DMS153 (cell line): ENCODE measurements around the gene FSCN2.
"Not testable (repeated sequence)": the region's sequence is repeated elsewhere in the genome, so short reads cannot be mapped to it uniquely, and the experiment has no call there.

Experiments
- DNase-seq: peaks from one replicate; lab custom pipeline; 2025; lab: John Stamatoyannopoulos, UW

The FSCN2 gene

DNA sequence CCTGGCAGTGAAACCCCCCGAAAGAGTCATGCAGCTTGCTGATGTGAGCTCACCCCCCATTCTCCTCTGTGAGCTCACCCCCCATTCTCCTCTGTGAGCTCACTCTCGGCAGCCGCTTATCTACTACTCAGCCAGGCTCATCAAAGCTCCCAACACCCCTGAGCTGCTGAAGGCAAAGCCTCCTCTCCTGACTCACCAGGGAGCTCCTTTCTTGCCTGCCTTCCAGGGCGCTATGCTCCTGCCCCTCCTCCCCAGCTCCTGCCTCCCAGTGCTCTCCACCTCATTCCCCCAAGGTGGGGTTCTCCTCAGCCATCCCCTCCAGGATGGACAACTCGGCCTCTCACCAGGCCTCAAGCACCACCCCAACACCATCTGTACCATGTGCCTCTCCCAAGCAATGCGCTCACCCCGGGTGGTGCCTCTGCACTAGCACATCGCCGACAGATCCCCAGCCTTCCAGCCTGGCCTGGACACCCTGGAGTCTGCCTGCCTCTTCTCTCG is 51.7 kb downstream of the FSCN2 start:
- no peak for DNase-seq

DNA sequence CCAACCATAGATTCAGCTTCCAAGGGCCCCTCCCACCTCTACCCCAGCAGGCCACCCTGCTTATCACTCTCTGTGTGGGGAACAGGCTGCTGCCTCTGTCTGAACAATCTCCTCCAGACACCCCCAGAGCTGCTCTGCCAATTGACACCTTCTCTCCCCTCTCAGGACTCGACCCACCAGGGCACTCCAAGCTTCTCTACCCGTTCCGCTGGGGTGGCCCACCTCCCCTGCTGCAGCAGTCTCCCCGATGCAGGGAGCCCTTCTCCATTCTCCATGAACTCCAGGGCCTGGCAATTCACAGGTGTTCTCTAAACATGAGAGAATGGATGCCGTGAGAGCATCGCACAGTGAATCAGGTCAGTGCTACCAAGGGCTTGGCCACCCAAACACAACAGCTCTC is 52.3 kb downstream of the FSCN2 start:
- no peak for DNase-seq

DNA sequence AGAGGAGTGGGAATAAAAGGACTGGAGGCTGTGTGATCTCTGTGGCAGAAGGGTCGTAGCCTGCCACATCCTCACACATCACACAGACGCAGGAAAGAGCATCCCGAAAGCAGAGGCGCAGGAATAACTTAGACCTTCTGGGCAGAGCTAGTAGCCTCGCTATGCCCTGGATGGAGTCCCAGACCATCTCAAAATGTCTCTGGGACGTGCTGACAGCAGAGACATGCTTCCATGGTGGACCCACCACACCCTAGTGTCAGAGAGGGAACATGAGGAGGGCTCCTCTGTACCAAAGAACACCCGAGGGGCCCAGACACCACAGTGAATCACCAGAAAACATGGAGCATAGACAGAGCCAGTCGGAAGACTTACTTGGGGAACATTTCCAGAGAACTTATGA is 53.6 kb downstream of the FSCN2 start:
- no peak for DNase-seq

DNA sequence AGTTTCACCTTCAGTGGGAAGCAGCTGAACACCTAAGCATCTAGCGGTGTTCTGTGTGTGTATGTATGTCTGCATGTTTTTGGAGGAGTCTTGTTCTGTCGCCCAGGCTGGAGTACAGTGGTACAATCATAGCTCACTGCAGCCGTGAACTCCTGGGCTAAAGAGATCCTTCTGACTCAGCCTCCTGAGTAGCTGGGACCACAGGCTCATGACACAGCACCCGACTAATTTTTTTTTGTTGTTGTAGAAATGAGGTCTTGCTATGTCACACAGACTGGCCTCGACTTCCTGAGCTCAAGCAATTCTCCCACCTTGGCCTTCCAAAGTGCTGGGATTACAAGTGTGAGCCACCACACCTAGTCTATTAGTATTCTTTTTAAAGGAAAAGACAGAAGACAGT is 54.2 kb downstream of the FSCN2 start:
- no peak for DNase-seq

DNA sequence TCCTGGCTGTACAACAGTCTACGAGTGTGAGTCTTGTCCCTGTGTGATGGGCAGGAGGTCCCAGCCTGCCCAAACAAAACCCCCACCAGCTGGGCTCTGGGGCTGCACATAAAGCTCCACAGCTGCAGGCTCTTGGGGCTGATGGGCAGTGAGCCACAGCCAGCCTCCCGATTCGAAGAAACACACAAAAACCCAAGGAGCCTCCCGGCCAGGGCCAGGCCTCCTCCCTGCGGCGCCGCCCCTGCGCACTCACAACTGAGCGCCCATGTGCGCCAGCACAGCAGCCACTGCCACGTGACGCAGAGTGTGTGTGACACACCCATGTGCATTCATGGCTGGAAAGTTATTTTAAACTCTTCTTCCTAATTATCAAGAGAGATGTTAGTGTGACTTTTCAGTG is 54.6 kb downstream of the FSCN2 start:
- no peak for DNase-seq

DNA sequence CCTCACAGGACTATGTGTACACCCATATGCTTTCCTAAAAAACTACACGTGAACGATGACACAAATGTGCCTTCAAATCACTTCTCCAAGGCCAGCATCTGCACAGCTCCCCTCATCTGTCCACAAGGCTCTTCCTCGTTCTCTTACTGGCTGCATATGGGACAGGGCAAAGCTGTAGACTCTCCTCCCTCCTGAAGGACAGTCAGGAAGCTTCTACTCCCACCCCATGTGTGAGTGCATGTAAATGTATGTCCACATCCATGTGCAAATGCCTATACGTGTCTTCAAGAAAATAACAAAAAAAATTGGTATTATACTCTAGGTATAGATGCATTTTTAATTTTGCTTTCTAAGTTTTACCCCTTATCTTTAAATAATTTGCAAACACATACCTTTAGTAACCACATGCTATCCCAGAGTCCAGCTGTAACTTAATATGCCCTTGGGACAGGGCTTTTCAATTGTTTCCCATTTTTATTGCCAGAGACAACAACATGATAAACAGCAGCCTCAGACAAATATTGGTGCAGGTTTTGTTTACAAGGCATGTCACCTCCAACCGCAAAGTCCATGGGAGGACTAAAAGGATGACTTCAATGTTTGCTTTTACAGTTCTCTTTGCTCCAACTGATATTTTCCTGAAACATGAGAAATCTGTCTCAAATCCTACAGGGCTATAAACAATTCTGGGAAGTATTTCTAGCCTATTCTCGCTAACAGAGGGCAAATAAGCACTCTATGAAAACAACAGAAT is 55.6 kb downstream of the FSCN2 start:
- DNase-seq, result no peak

DNA sequence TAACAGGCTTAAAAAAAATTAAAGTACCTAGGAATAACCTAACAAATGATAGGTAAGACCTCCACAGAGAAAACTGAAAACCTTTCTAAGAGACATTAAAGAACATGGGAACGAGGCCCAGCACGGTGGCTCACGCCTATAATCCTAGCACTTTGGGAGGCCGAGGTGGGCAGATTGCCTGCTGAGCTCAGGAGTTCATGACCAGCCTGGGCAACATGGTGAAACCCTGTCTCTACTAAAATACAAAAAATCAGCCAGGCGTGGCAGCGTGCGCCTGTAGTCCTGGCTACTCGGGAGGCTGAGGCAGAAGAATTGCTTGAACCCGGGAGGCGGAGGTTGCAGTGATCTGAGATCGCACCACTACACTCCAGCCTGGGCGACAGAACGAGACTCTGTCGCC is 56.6 kb downstream of the FSCN2 start:
- not testable (repeated sequence) for DNase-seq

DNA sequence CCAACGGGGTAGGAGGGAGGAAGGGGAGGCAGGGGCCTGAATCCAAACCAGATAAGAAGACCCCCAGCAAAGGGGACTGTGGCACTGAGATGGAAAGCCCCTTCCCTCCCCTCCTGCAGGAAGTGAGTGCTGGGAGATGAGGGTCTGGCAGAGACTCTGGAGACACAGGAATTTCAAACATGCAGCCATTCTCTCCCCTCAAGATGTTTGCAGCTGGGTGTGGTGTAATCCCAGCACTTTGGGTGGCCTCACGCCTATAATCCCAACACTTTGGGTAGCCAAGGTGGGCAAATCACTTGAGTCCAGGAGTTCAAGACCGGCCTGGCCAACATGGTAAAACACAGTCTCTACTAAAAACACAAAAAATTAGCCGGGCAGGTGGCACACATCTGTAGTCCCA is 57.9 kb downstream of the FSCN2 start:
- no peak for DNase-seq
